H1 (cell line): Measurements from ENCODE around the gene GCLC. TPM values are rescaled to one million over a fixed set of nuclear protein-coding genes. Genes with fewer than 3 reads are reported as not detected.

Experiments used
- CTCF ChIA-PET: fragments of 300-600 bp; sonication (Branson Sonifier 250); formaldehyde crosslinking; loops from one replicate; lab custom pipeline; 2021; ENCODE audit not compliant: partially characterized antibody; lab: Charles Lee
- POLR2A ChIA-PET: fragments of 300-600 bp; sonication (Branson Sonifier 250); formaldehyde crosslinking; loops from one replicate; lab custom pipeline; 2021; ENCODE audit warnings: inconsistent platforms; ENCODE audit not compliant: partially characterized antibody; lab: Charles Lee
- DNase-seq, 2 experiments: peaks; one replicate each; pipeline versions ENCODE4 v3.0.0 to v3.0.0-alpha.2; 2010 to 2022; ENCODE audit warnings: low spot score in 2 of 2, low read depth in 1 of 2, mixed read lengths in 1 of 2
- FAIRE-seq: peaks from 2 replicates; lab custom pipeline; 2011; peaks lifted over from hg19 to GRCh38; lab: Jason Lieb, UNC
- H2AFZ ChIP-seq: 2 replicates; pipeline ENCODE4 v1.8.1; 2012; ENCODE audit warnings: low read length, inconsistent platforms
- H2AK5ac ChIP-seq: 2 replicates; pipeline ENCODE4 v1.6.1; 2013; ENCODE audit warnings: low read depth, low read length
- H2BK120ac ChIP-seq: replicated peaks from 2 replicates; pipeline ENCODE3; 2013; ENCODE audit warnings: low read depth, low read length, inconsistent platforms
- H2BK12ac ChIP-seq: 2 replicates; pipeline ENCODE4 v1.6.1; 2013; ENCODE audit warnings: low read depth, low read length
- H2BK15ac ChIP-seq: 2 replicates; pipeline ENCODE4 v1.6.1; 2013; ENCODE audit warnings: low read length
- H2BK20ac ChIP-seq: 2 replicates; pipeline ENCODE4 v1.6.1; 2013; ENCODE audit warnings: low read length
- H2BK5ac ChIP-seq: 2 replicates; pipeline ENCODE4 v1.6.1; 2013; ENCODE audit warnings: low read depth, low read length
- H3K14ac ChIP-seq: 2 replicates; pipeline ENCODE4 v1.6.1; 2013; ENCODE audit warnings: inconsistent platforms; ENCODE audit not compliant: insufficient read length
- H3K18ac ChIP-seq: 2 replicates; pipeline ENCODE4 v1.6.1; 2013; ENCODE audit warnings: low read length; ENCODE audit errors: extremely low read depth
- H3K23ac ChIP-seq: 2 replicates; pipeline ENCODE4 v1.6.1; 2013; ENCODE audit warnings: inconsistent platforms; ENCODE audit not compliant: insufficient read length
- H3K23me2 ChIP-seq: 2 replicates; pipeline ENCODE4 v1.6.1; 2013; ENCODE audit warnings: low read depth, low read length
- H3K27ac ChIP-seq: 2 replicates; pipeline ENCODE4 v1.6.1; 2011; ENCODE audit warnings: low read depth, low read length, inconsistent platforms
- H3K27me3 ChIP-seq, 4 experiments: replicated peaks in 1 of 4; 1 replicate in 1 of 4; 2 replicates in 3 of 4; pipeline versions ENCODE4 v1.6.1 to v1.8.1; 2011 to 2013; ENCODE audit warnings: low read length in 3 of 4, mild to moderate bottlenecking in 3 of 4, inconsistent platforms in 2 of 4, mixed read lengths in 2 of 4, moderate library complexity in 1 of 4; ENCODE audit not compliant: control insufficient read depth in 3 of 4, insufficient read depth in 3 of 4; ENCODE audit errors: extremely low read depth in 1 of 4
- H3K36me3 ChIP-seq, 4 experiments: 2 replicates each; pipeline versions ENCODE4 v1.6.1 to v1.8.1; 2011 to 2013; ENCODE audit warnings: mild to moderate bottlenecking in 4 of 4, low read length in 3 of 4, moderate library complexity in 2 of 4, control low read depth in 1 of 4, inconsistent platforms in 1 of 4; ENCODE audit not compliant: insufficient read depth in 4 of 4, control insufficient read depth in 2 of 4
- H3K4ac ChIP-seq: replicated peaks from 2 replicates; pipeline ENCODE3; 2013; ENCODE audit warnings: low read length, low read depth, mixed read lengths, inconsistent platforms; ENCODE audit not compliant: insufficient read length
- H3K4me1 ChIP-seq, 4 experiments: replicated peaks in 1 of 4; 1 replicate in 1 of 4; 2 replicates in 3 of 4; pipeline versions ENCODE4 v1.6.1 to v1.8.1; 2011 to 2013; ENCODE audit warnings: low read length in 3 of 4, inconsistent platforms in 2 of 4, mixed read lengths in 1 of 4; ENCODE audit not compliant: insufficient read depth in 4 of 4, control insufficient read depth in 3 of 4
- H3K4me2 ChIP-seq, 2 experiments: 2 replicates each; pipeline versions ENCODE4 v1.6.1 to v1.8.1; 2011 to 2013; ENCODE audit warnings: low read depth in 2 of 2, low read length in 2 of 2, control low read depth in 1 of 2, inconsistent platforms in 1 of 2, mild to moderate bottlenecking in 1 of 2; ENCODE audit not compliant: insufficient read depth in 1 of 2
- H3K4me3 ChIP-seq, 4 experiments: fragments of 200-600, 300-600 bp in 1 of 4; sonication (generic), shearing (Covaris generic), sonication (Bioruptor Twin) in 1 of 4; 2 replicates each; pipeline versions ENCODE4 v1.5.1 to v1.8.1; 2011 to 2016; ENCODE audit warnings: low read length in 4 of 4, low read depth in 3 of 4, control low read depth in 2 of 4, inconsistent platforms in 2 of 4, mild to moderate bottlenecking in 2 of 4, mixed read lengths in 1 of 4, moderate library complexity in 1 of 4; ENCODE audit not compliant: insufficient read depth in 2 of 4; ENCODE audit errors: extremely low read depth in 1 of 4
- H3K56ac ChIP-seq: replicated peaks from 2 replicates; pipeline ENCODE3; 2013; ENCODE audit warnings: low read depth, mild to moderate bottlenecking, mixed read lengths, low read length, inconsistent platforms; ENCODE audit not compliant: insufficient read length
- H3K79me1 ChIP-seq: 2 replicates; pipeline ENCODE4 v1.6.1; 2013; ENCODE audit warnings: low read depth, low read length, control low read depth
- H3K79me2 ChIP-seq, 2 experiments: 2 replicates each; pipeline versions ENCODE4 v1.6.1 to v1.8.1; 2012 to 2013; ENCODE audit warnings: low read length in 2 of 2, mild to moderate bottlenecking in 2 of 2, inconsistent platforms in 1 of 2; ENCODE audit not compliant: insufficient read depth in 2 of 2, control insufficient read depth in 1 of 2
- H3K9ac ChIP-seq, 4 experiments: replicated peaks in 1 of 4; 1 replicate in 1 of 4; 2 replicates in 3 of 4; pipeline versions ENCODE4 v1.6.1 to v1.8.1; 2011 to 2013; ENCODE audit warnings: low read depth in 3 of 4, low read length in 3 of 4, control low read depth in 2 of 4, mild to moderate bottlenecking in 2 of 4, moderate library complexity in 2 of 4, inconsistent platforms in 1 of 4; ENCODE audit errors: extremely low read depth in 1 of 4
- H3K9me3 ChIP-seq, 2 experiments: 2 replicates each; pipeline versions ENCODE4 v1.6.1 to v1.8.1; 2012 to 2013; ENCODE audit warnings: mild to moderate bottlenecking in 2 of 2, moderate library complexity in 2 of 2, control low read depth in 1 of 2, inconsistent platforms in 1 of 2, low read depth in 1 of 2, low read length in 1 of 2, mixed read lengths in 1 of 2; ENCODE audit not compliant: insufficient read depth in 2 of 2
- H4K20me1 ChIP-seq, 2 experiments: replicated peaks in 1 of 2; 2 replicates each; pipeline versions ENCODE3 to v1.8.1; 2011 to 2013; ENCODE audit warnings: inconsistent platforms in 2 of 2, low read length in 2 of 2, mild to moderate bottlenecking in 1 of 2; ENCODE audit not compliant: insufficient read depth in 2 of 2, control insufficient read depth in 1 of 2
- H4K5ac ChIP-seq: 2 replicates; pipeline ENCODE4 v1.6.1; 2013; ENCODE audit warnings: low read length, low read depth, mixed read lengths, inconsistent platforms; ENCODE audit not compliant: insufficient read length
- H4K8ac ChIP-seq: 2 replicates; pipeline ENCODE4 v1.8.0; 2013; ENCODE audit warnings: mild to moderate bottlenecking, moderate library complexity, low read length, inconsistent platforms; ENCODE audit not compliant: insufficient read depth; ENCODE audit errors: extremely low read depth
- H4K91ac ChIP-seq: replicated peaks from 2 replicates; pipeline ENCODE3; 2013; ENCODE audit warnings: low read length, mixed read lengths, inconsistent platforms; ENCODE audit not compliant: insufficient read length
- CEBPB ChIP-seq: IDR thresholded peaks from 2 replicates; pipeline ENCODE4 v1.6.1; 2012; ENCODE audit warnings: low read depth, low read length
- KDM4A ChIP-seq: IDR thresholded peaks from one replicate; pipeline ENCODE4 v1.7.1; 2012; ENCODE audit warnings: low read depth, mild to moderate bottlenecking, moderate library complexity, low read length, inconsistent platforms; ENCODE audit not compliant: severe bottlenecking
- RXRA ChIP-seq: IDR thresholded peaks from 2 replicates; pipeline ENCODE4 v1.6.1; 2011; ENCODE audit warnings: low read depth, mild to moderate bottlenecking, low read length, moderate library complexity; ENCODE audit not compliant: insufficient read depth
- SIN3A ChIP-seq, 2 experiments: IDR thresholded peaks in 1 of 2; conservative IDR thresholded peaks in 1 of 2; 2 replicates each; pipeline ENCODE4 v1.6.1; 2011 to 2012; ENCODE audit warnings: low read length in 2 of 2, improper control_type of control experiment in 1 of 2, low read depth in 1 of 2, mild to moderate bottlenecking in 1 of 2
- WGBS, 2 experiments: shearing (Covaris generic) in 1 of 2; methylation state at CpG; one replicate each; pipeline versions ENCODE4 v1.1.6 to v1.1.7; 2013 to 2015; ENCODE audit warnings: low lambda C conversion rate in 2 of 2, mixed read lengths in 2 of 2, inconsistent platforms in 1 of 2, low coverage in 1 of 2, missing lambda C conversion rate in 1 of 2; ENCODE audit not compliant: insufficient replicate concordance in 2 of 2, insufficient coverage in 1 of 2, insufficient read length in 1 of 2; ENCODE audit errors: extremely low coverage in 1 of 2, missing lambda C conversion rate in 1 of 2; 5-methylcytosine and 5-hydroxymethylcytosine counted together
- polyA plus RNA-seq, 7 experiments: library from polyadenylated mRNA; depleted of rRNA in 3 of 7; stranded (reverse) in 5 of 7; unstranded in 2 of 7; fragments of >200 nt in 5 of 7; fragments of 200-250 nt in 2 of 7; gene quantifications; 1 replicate in 5 of 7; 2 replicates in 1 of 7; 4 replicates in 1 of 7; pipeline versions ENCODE4 v1.2.1 to v1.2.3, GENCODE V29; 2011 to 2013; ENCODE audit warnings: missing spikeins in 2 of 7, mixed read lengths in 2 of 7
- total RNA-seq: library from RNA; stranded (reverse); fragmentation: NEBNext Ultra II Directional; extraction: Animal tissue kit (Norgen Biotek cat#: 25700); gene quantifications from 2 replicates; pipeline ENCODE4 v1.2.1, GENCODE V29; 2021
- TF ChIP-seq, protein P1 (sequence below): IDR thresholded peaks from 2 replicates; pipeline ENCODE4 v1.6.1; 2012; ENCODE audit warnings: inconsistent platforms
- TF ChIP-seq, protein P2 (sequence below): IDR thresholded peaks from 2 replicates; pipeline ENCODE4 v1.6.1; 2011; ENCODE audit warnings: low read length, improper control_type of control experiment

The GCLC gene
- total and polyA plus RNA-seq, 2 of the 8 experiments (the other 6 are each of a cell fraction or from before 2014, with no cell fraction given) = 15.8 to 54.0 TPM

DNA sequence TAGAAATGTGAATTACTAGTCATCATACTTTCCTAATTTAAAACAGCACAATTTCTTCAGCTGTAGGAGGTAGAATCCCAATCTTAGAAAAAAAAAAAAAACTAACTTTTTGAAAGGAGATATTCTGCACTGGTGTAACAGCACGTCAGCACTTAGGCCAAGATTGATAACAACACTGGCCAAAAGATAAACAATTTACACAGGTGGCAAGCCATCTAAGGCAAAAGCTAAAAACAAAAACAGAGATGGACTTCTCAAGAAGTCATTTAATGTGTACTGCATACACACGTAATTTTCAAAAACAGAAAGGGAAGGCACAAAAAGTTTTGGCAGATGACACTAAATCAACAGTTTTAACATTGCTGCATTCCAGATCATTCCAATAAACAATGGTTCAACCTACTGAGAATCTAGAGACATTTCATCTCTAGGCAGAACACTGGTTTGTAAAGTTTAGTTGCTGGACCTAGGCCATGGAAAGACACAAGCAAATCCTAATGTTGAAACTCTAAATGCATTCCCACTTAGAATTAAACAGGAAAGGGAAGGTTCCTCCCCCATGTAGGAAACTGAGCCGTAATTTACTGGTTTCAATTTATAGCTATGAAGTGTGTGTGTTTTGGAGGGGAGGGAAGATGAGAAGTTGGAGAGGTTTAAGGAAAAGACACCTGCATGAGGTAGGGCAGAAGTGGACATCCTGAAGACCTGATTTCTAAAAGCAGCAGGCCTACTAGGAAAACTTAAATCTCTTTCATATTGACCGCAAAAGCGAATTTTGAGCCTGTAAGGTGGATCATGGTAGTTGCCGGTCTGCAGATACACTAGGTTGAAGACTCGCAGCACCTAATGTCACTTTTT, 1.3 kb downstream of the GCLC start:
- Histone ChIP-seq H4K91ac (no peak overlapping the region), H2BK5ac (peak overlapping the region; percentile 91), H3K23ac (no peak overlapping the region), H3K23me2 (peaks cover 19% of the 10 kb centered on the region), H3K79me1 (peaks cover 5% of the 10 kb centered on the region), H3K9me3 (no peaks in the 10 kb centered on the region), H2BK12ac (peak overlapping the region; percentile 88; the same call in 1 of the 2 replicates), H3K27ac (0 out of 2 replicates have a peak overlapping the region, but pooled peaks have one; percentile 83), H3K56ac (peak overlapping the region; percentile 8), H3K18ac (peak overlapping the region; percentile 91; the same call in 1 of the 2 replicates), H4K8ac (no peak overlapping the region), H3K9ac (peak overlapping the region; percentile 78 to 92 (median 86)), H2AK5ac (no peak overlapping the region), H2AFZ (no peak overlapping the region), H2BK120ac (no peak overlapping the region), H3K4me2 (peak overlapping the region; percentile 71 to 88), H2BK15ac (no peak overlapping the region), H4K5ac (no peak overlapping the region), H3K4me3 (peak overlapping the region; percentile 57 to 95 (median 80)), H2BK20ac (no peak overlapping the region), H3K27me3 (peaks cover 0 to 12% (median 8%) of the 10 kb centered on the region in 4 experiments; a peak in 5 of 7 replicates), H3K14ac (no peak overlapping the region), H3K79me2 (peaks cover 14 to 46% of the 10 kb centered on the region in 2 experiments), H4K20me1 (no peaks in the 10 kb centered on the region), H3K36me3 (no peaks in the 10 kb centered on the region; a peak in 1 of 8 replicates), H3K4me1 (peaks cover 3 to 17% (median 8%) of the 10 kb centered on the region in 4 experiments; a peak in 5 of 7 replicates), H3K4ac (no peak overlapping the region)
- CTCF ChIA-PET = interaction anchor here (0.6 to 1.5 kb wide), 10 partner anchors 10 to 332 kb away, joined by 3 to 5 read pairs (median 3); no protein-coding TSS in a partner anchor
- 8% methylated on average over 7 of the region's 7 CpGs; no CpG with 5 or more reads in 1 of the 2 experiments for WGBS, 2 experiments
- POLR2A ChIA-PET = interaction anchor here (1.0 to 3.7 kb wide), 7 partner anchors 9 to 122 kb away, joined by 3 to 19 read pairs (median 4); partner anchors contain the start of gene KLHL31
- FAIRE-seq (no peak), DNase-seq (no peak)
- TF ChIP-seq KDM4A (no peak), RXRA (no peak), SIN3A (conservative IDR thresholded peaks at IDR 0.05 in 1 of 2, IDR thresholded peaks at IDR 0.05 in 1 of 2; ENCODE audit: low read depth in 1 of 2, low read length in 2 of 2) (no peak; a peak in 1 of 4 replicates), CEBPB (no peak)
- TF ChIP-seq, protein P1, sequence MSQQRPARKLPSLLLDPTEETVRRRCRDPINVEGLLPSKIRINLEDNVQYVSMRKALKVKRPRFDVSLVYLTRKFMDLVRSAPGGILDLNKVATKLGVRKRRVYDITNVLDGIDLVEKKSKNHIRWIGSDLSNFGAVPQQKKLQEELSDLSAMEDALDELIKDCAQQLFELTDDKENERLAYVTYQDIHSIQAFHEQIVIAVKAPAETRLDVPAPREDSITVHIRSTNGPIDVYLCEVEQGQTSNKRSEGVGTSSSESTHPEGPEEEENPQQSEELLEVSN = no peak
- TF ChIP-seq, protein P2, sequence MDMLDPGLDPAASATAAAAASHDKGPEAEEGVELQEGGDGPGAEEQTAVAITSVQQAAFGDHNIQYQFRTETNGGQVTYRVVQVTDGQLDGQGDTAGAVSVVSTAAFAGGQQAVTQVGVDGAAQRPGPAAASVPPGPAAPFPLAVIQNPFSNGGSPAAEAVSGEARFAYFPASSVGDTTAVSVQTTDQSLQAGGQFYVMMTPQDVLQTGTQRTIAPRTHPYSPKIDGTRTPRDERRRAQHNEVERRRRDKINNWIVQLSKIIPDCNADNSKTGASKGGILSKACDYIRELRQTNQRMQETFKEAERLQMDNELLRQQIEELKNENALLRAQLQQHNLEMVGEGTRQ = no peak
